ENCODE results near the gene LIMS1. TPM values are rescaled to one million over a fixed set of nuclear protein-coding genes. Genes with fewer than 3 reads are reported as not detected.
"Not testable (repeated sequence)": the region's sequence is repeated elsewhere in the genome, so short reads cannot be mapped to it uniquely, and the experiment has no call there.

Gene LIMS1
- total and polyA plus RNA-seq, 2 donors (not counting 1 experiment from before 2014, with no cell fraction given): 14.0 to 22.1 TPM

GRCh38 chr2:108648796-108649195 is 114.5 kb downstream of the LIMS1 start:
- H3K9ac ChIP-seq (ENCODE audit: low read length); H3K27me3 Mint-ChIP-seq; H4K20me1 ChIP-seq (ENCODE audit: control insufficient read depth, insufficient read depth, low read length, poor library complexity, severe bottlenecking); H3K4me2 ChIP-seq (replicated peaks; ENCODE audit: low read depth, low read length, poor library complexity, severe bottlenecking); intact Hi-C loops (cut with micrococcal nuclease); H3K79me2 ChIP-seq (ENCODE audit: control insufficient read depth, insufficient read depth, low read length); H3K9me3 ChIP-seq (ENCODE audit: control extremely low read depth in 1 of 3, control insufficient read depth in 2 of 3, insufficient read depth in 1 of 3, low read length in 2 of 3); H2AFZ ChIP-seq (ENCODE audit: insufficient read depth, low read depth, low read length, poor library complexity, severe bottlenecking); DNase-seq; H3K4me1 ChIP-seq (ENCODE audit: control insufficient read depth in 2 of 2, insufficient read depth in 2 of 2, low read length in 2 of 2); ATAC-seq (ENCODE audit: low read depth); POLR2A ChIA-PET; H3K9me3 Mint-ChIP-seq (ENCODE audit: insufficient read depth); H3K4me3 ChIP-seq (ENCODE audit: control extremely low read depth in 1 of 5, extremely low read depth in 1 of 5, insufficient read depth in 1 of 5, low read depth in 2 of 5, low read length in 4 of 5); H3K36me3 ChIP-seq (replicated peaks in 1 of 2; ENCODE audit: control extremely low read depth in 1 of 2, control insufficient read depth in 1 of 2, extremely low read depth in 1 of 2, insufficient read depth in 2 of 2, low read length in 1 of 2); H3K27ac ChIP-seq (ENCODE audit: low read length in 2 of 2); H3K4me3 Mint-ChIP-seq; H3K27me3 ChIP-seq (replicated peaks in 1 of 4; ENCODE audit: control extremely low read depth in 1 of 4, control insufficient read depth in 3 of 4, insufficient read depth in 4 of 4, low read length in 3 of 4); H3K27ac Mint-ChIP-seq: not testable (repeated sequence)
- H3K4me1 Mint-ChIP-seq: peaks cover 17% of the 10 kb centered on the region
- CTCF ChIA-PET: interaction anchor here (0.8 kb wide), 1 partner anchor 12 kb away, joined by 3 read pairs; no protein-coding TSS in a partner anchor

DNA sequence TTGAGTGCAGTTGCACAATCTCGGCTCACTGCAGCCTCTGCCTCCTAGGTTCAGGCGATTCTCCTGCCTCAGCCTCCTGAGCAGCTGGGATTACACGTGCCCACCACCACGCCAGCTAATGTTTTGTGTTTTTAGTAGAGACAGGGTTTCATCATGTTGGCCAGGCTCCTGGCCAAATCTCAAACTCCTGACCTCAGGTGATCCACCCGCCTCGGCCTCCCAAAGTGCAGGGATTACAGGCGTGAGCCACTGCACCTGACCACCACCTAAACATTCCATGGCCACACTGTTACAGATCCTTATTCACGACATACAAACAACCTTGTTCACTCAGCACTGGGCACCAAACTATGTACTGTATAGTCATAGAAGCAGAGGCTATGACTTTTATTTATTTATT is 116.2 kb downstream of the LIMS1 start:
- H4K20me1 ChIP-seq (ENCODE audit: control insufficient read depth, insufficient read depth, low read length, poor library complexity, severe bottlenecking); H3K79me2 ChIP-seq (ENCODE audit: control insufficient read depth, insufficient read depth, low read length); H3K27me3 Mint-ChIP-seq; H3K36me3 ChIP-seq (replicated peaks in 1 of 2; ENCODE audit: control extremely low read depth in 1 of 2, control insufficient read depth in 1 of 2, extremely low read depth in 1 of 2, insufficient read depth in 2 of 2, low read length in 1 of 2); H3K27ac Mint-ChIP-seq; H3K9me3 ChIP-seq (ENCODE audit: control extremely low read depth in 1 of 3, control insufficient read depth in 2 of 3, insufficient read depth in 1 of 3, low read length in 2 of 3); H3K27me3 ChIP-seq (replicated peaks in 1 of 4; ENCODE audit: control extremely low read depth in 1 of 4, control insufficient read depth in 3 of 4, insufficient read depth in 4 of 4, low read length in 3 of 4); H3K9ac ChIP-seq (ENCODE audit: low read length); H3K4me3 ChIP-seq (ENCODE audit: control extremely low read depth in 1 of 5, extremely low read depth in 1 of 5, insufficient read depth in 1 of 5, low read depth in 2 of 5, low read length in 4 of 5); H3K4me1 ChIP-seq (ENCODE audit: control insufficient read depth in 2 of 2, insufficient read depth in 2 of 2, low read length in 2 of 2); H3K9me3 Mint-ChIP-seq (ENCODE audit: insufficient read depth); H3K4me2 ChIP-seq (replicated peaks; ENCODE audit: low read depth, low read length, poor library complexity, severe bottlenecking); H3K27ac ChIP-seq (ENCODE audit: low read length in 2 of 2); POLR2A ChIA-PET; ATAC-seq (ENCODE audit: low read depth); H2AFZ ChIP-seq (ENCODE audit: insufficient read depth, low read depth, low read length, poor library complexity, severe bottlenecking); intact Hi-C loops (cut with micrococcal nuclease); H3K4me3 Mint-ChIP-seq; DNase-seq: not testable (repeated sequence)
- 100% methylated on average over 2 of the region's 8 CpGs for WGBS (ENCODE audit: insufficient coverage)
- CTCF ChIA-PET: interaction anchor here (1.0 kb wide), 1 partner anchor 14 kb away, joined by 4 read pairs; no protein-coding TSS in a partner anchor
- H3K4me1 Mint-ChIP-seq: peaks cover 20% of the 10 kb centered on the region

DNA sequence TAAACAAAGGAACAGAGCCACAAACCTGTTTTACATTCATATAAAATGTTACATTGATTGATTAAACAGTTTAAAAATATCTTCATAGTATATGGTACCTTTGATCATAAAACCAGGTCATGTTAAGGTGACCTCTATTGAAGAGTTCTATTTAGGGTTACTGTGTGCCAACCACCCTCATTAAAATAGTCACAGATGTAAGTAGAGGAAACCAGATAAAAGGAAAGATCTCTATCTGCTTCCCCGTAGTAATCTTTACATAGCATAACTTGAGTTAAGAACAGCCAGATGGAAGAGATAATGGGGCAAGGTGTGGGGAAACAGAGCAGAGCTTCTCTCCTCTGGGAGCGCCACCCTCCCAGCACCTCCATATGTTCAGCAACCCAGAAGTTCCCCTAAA is 117.2 kb downstream of the LIMS1 start:
- CTCF ChIA-PET; H3K27me3 Mint-ChIP-seq; H3K27ac Mint-ChIP-seq; H3K9me3 ChIP-seq (ENCODE audit: control extremely low read depth in 1 of 3, control insufficient read depth in 2 of 3, insufficient read depth in 1 of 3, low read length in 2 of 3); H3K79me2 ChIP-seq (ENCODE audit: control insufficient read depth, insufficient read depth, low read length); H3K27me3 ChIP-seq (replicated peaks in 1 of 4; ENCODE audit: control extremely low read depth in 1 of 4, control insufficient read depth in 3 of 4, insufficient read depth in 4 of 4, low read length in 3 of 4); POLR2A ChIA-PET; H3K36me3 ChIP-seq (replicated peaks in 1 of 2; ENCODE audit: control extremely low read depth in 1 of 2, control insufficient read depth in 1 of 2, extremely low read depth in 1 of 2, insufficient read depth in 2 of 2, low read length in 1 of 2); H3K27ac ChIP-seq (ENCODE audit: low read length in 2 of 2); H3K4me3 ChIP-seq (ENCODE audit: control extremely low read depth in 1 of 5, extremely low read depth in 1 of 5, insufficient read depth in 1 of 5, low read depth in 2 of 5, low read length in 4 of 5); H2AFZ ChIP-seq (ENCODE audit: insufficient read depth, low read depth, low read length, poor library complexity, severe bottlenecking); H3K9me3 Mint-ChIP-seq (ENCODE audit: insufficient read depth); H3K4me3 Mint-ChIP-seq; DNase-seq; H3K4me1 ChIP-seq (ENCODE audit: control insufficient read depth in 2 of 2, insufficient read depth in 2 of 2, low read length in 2 of 2); ATAC-seq (ENCODE audit: low read depth); H3K4me2 ChIP-seq (replicated peaks; ENCODE audit: low read depth, low read length, poor library complexity, severe bottlenecking); H3K9ac ChIP-seq (ENCODE audit: low read length); H4K20me1 ChIP-seq (ENCODE audit: control insufficient read depth, insufficient read depth, low read length, poor library complexity, severe bottlenecking); intact Hi-C loops (cut with micrococcal nuclease): not testable (repeated sequence)
- no CpG with 5 or more reads among the region's 2 CpGs for WGBS (ENCODE audit: insufficient coverage)
- H3K4me1 Mint-ChIP-seq: peaks cover 20% of the 10 kb centered on the region

- H3K9me3 ChIP-seq (ENCODE audit: control extremely low read depth in 1 of 3, control insufficient read depth in 2 of 3, insufficient read depth in 1 of 3, low read length in 2 of 3); POLR2A ChIA-PET; H3K27me3 Mint-ChIP-seq; H3K9me3 Mint-ChIP-seq (ENCODE audit: insufficient read depth); H4K20me1 ChIP-seq (ENCODE audit: control insufficient read depth, insufficient read depth, low read length, poor library complexity, severe bottlenecking); H3K27ac ChIP-seq (ENCODE audit: low read length in 2 of 2); CTCF ChIA-PET; H3K4me2 ChIP-seq (replicated peaks; ENCODE audit: low read depth, low read length, poor library complexity, severe bottlenecking); H3K79me2 ChIP-seq (ENCODE audit: control insufficient read depth, insufficient read depth, low read length); H3K4me3 ChIP-seq (ENCODE audit: control extremely low read depth in 1 of 5, extremely low read depth in 1 of 5, insufficient read depth in 1 of 5, low read depth in 2 of 5, low read length in 4 of 5); H2AFZ ChIP-seq (ENCODE audit: insufficient read depth, low read depth, low read length, poor library complexity, severe bottlenecking); intact Hi-C loops (cut with micrococcal nuclease); H3K36me3 ChIP-seq (replicated peaks in 1 of 2; ENCODE audit: control extremely low read depth in 1 of 2, control insufficient read depth in 1 of 2, extremely low read depth in 1 of 2, insufficient read depth in 2 of 2, low read length in 1 of 2); H3K9ac ChIP-seq (ENCODE audit: low read length); H3K27me3 ChIP-seq (replicated peaks in 1 of 4; ENCODE audit: control extremely low read depth in 1 of 4, control insufficient read depth in 3 of 4, insufficient read depth in 4 of 4, low read length in 3 of 4): not testable (repeated sequence)
- DNase-seq: peak; percentile 59
- peak overlapping the region; percentile 59 for H3K4me3 Mint-ChIP-seq
- ATAC-seq (ENCODE audit: low read depth): peak; percentile 72
- H3K4me1 ChIP-seq (ENCODE audit: control insufficient read depth in 2 of 2, insufficient read depth in 2 of 2, low read length in 2 of 2): peaks cover 10 to 13% of the 10 kb centered on the region in 2 donors
- WGBS (ENCODE audit: insufficient coverage): 67% methylated on average over 1 of the region's 7 CpGs
- H3K4me1 Mint-ChIP-seq: peaks cover 22% of the 10 kb centered on the region
- peak overlapping the region; percentile 70 for H3K27ac Mint-ChIP-seq
These were observed 118.1 kb downstream of the LIMS1 start for GRCh38 chr2:108652187-108652931.

All from B cell (primary cell).